Keratinocyte (primary cell): ENCODE measurements around the gene TEN1.

ENCODE experiments used
- EZH2 ChIP-seq: IDR thresholded peaks from one replicate; pipeline ENCODE4 v1.6.1; 2012; ENCODE audit warnings: inconsistent platforms, mild to moderate bottlenecking, low read length, moderate library complexity
- TF ChIP-seq, protein P1 (sequence below), 3 experiments: IDR thresholded peaks in 1 of 3; conservative IDR thresholded peaks in 1 of 3; optimal IDR thresholded peaks in 1 of 3; 2 replicates in 2 of 3; 3 replicates in 1 of 3; pipeline versions ENCODE3 to v1.5.1; 2011; ENCODE audit warnings: low read length in 3 of 3, mild to moderate bottlenecking in 3 of 3, moderate library complexity in 2 of 3, control low read depth in 1 of 3, inconsistent platforms in 1 of 3; ENCODE audit not compliant: insufficient read depth in 2 of 3; ENCODE audit errors: extremely low read depth in 1 of 3

DNA sequence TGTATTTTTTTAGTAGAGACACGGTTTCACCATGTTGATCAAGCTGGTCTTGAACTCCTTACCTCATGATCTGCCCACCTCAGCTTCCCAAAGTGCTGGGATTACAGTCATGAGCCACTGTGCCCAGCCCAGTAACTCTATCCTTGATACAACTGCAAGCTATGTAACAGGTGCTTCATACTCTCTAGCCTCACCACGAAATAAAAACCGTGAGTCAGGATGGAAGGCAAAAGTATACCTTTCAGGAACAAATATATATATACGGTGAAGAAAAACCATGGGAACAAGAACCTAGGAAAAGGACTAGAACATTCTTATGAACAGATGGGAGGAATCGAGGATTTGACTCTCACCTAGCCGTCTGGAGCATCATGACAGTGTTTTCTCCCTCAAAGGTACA is 28.6 kb upstream of the TEN1 start:
- TF ChIP-seq, protein P1, sequence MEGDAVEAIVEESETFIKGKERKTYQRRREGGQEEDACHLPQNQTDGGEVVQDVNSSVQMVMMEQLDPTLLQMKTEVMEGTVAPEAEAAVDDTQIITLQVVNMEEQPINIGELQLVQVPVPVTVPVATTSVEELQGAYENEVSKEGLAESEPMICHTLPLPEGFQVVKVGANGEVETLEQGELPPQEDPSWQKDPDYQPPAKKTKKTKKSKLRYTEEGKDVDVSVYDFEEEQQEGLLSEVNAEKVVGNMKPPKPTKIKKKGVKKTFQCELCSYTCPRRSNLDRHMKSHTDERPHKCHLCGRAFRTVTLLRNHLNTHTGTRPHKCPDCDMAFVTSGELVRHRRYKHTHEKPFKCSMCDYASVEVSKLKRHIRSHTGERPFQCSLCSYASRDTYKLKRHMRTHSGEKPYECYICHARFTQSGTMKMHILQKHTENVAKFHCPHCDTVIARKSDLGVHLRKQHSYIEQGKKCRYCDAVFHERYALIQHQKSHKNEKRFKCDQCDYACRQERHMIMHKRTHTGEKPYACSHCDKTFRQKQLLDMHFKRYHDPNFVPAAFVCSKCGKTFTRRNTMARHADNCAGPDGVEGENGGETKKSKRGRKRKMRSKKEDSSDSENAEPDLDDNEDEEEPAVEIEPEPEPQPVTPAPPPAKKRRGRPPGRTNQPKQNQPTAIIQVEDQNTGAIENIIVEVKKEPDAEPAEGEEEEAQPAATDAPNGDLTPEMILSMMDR (optimal IDR thresholded peaks at IDR 0.05 in 1 of 3, IDR thresholded peaks at IDR 0.05 in 1 of 3, conservative IDR thresholded peaks at IDR 0.05 in 1 of 3; ENCODE audit: extremely low read depth in 1 of 3, insufficient read depth in 2 of 3, low read length in 3 of 3) = no peak
- TF ChIP-seq EZH2 = no peak
